Measurements from ENCODE around the gene VAV2.

The VAV2 gene

DNA sequence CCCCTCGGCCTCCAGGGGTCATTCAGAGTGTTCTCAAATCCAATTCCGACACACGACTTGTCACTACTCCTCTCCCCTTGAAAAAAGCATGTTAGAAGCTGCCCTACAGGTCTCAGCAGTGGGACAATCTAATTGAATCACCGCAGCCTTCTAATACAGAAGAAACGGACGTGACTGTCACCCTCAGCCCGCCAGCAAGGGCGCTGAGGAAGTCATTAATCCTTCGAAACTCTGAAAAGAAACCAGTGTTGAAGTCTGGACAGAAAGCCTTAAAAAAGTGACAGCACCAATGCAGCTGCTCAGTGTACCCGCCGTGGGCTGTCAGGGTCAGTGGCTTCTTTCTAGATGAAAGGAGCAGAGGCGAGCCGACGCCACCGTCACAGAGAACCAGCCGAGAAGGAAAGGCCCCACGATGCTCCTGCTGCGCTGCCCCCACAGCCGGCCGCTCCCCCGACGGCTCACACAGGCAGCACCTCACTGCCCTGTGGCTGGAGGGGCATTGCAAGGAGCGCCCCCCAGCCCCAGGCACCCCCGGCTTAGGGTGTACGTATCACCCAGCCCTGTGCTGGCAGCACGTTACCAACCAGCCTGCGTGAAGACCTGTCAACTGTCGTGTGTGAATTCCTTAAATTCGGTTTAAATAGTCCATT lies 38.8 kb upstream of the VAV2 start:
- TF ChIP-seq, protein P1, sequence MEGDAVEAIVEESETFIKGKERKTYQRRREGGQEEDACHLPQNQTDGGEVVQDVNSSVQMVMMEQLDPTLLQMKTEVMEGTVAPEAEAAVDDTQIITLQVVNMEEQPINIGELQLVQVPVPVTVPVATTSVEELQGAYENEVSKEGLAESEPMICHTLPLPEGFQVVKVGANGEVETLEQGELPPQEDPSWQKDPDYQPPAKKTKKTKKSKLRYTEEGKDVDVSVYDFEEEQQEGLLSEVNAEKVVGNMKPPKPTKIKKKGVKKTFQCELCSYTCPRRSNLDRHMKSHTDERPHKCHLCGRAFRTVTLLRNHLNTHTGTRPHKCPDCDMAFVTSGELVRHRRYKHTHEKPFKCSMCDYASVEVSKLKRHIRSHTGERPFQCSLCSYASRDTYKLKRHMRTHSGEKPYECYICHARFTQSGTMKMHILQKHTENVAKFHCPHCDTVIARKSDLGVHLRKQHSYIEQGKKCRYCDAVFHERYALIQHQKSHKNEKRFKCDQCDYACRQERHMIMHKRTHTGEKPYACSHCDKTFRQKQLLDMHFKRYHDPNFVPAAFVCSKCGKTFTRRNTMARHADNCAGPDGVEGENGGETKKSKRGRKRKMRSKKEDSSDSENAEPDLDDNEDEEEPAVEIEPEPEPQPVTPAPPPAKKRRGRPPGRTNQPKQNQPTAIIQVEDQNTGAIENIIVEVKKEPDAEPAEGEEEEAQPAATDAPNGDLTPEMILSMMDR (IDR thresholded peaks at IDR 0.05; ENCODE audit: insufficient read depth, low read depth, low read length, missing control alignments): no peak
- no peak overlapping the region for H3K4me3 ChIP-seq (ENCODE audit: low read length)
- no peak for DNase-seq (ENCODE audit: low read depth)

DNA sequence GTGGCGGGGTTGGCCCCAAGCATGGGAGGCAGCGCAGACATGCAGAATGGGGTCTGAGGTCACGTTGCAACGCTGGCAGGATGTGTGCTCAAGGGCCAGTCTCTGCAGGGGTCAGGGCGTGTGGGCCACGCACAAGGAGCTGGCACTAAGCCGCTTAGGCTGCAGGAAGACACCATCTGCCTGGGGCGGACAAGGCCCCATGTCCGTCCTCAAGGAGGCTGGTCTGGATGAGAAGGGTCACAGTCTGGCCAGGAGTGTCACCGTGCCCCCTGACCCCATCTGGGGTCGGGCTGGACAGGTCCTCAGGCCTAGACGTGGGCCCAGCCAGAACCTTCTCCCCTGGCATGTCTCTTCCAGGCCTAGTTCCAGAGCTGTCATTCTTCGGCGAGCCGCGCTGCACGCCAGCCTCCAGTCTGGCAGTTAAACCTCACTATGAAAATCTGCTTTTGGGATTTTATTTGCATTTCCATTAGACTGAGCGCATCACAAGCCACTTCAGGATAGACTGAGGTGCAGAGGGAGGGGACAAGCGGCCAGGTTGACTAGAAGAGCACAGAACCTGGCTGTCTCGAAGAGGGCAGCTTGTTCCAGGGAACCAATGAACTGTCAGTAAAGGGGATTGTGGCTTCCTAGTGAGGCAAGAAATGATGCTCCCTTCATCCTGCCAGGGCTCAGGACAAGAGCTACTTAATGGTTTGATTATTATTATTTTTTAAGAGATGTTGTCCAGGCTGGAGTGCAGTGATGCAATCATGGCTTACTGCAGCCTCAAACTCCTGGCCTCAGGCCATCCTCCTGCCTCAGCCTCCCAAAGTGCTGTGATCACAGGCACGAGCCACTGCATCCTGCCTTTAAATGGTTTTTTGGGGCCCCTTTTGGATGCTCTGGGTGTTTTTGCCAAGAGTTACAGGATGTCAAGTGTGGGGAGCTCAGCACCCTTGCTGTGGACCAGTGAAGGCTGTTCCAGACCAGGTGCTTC lies 37.4 kb upstream of the VAV2 start:
- DNase-seq (ENCODE audit: low read depth): no peak
- TF ChIP-seq, protein P1 (IDR thresholded peaks at IDR 0.05; ENCODE audit: insufficient read depth, low read depth, low read length, missing control alignments): no peak
- no peak overlapping the region for H3K4me3 ChIP-seq (ENCODE audit: low read length)

DNA sequence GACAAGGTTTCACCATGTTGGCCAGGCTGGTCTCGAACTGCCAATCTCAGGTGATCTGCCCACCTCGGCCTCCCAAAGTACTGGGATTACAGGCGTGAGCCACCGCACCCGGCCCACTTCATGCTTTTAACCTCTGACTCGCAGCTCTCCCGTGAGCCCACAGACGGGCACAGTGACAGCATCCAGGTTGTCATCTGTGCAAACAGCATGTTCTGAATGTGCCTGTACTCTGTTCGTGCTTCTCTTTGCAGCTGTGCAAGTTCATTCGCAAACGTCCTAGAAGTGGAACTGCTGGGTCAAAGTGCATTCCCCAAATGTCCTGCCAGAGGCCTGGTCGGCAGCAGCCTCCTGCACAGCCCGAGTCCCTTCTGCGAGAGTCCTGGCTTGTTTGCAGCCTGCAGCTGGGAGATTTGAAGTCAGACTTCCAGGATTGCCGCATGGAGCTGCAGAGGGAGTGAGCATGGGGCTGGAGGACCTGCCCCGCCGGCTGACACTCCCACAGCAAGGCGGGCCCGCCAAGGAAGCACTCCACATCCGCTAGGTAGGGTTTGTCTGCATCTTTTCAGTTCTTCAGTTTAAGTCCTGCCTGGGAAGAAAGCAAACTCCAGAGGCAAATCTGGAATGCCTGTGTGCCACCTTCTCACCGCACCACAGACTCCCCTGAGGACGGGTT lies 36.6 kb upstream of the VAV2 start:
- TF ChIP-seq, protein P1 (IDR thresholded peaks at IDR 0.05; ENCODE audit: insufficient read depth, low read depth, low read length, missing control alignments): no peak
- no peak for DNase-seq (ENCODE audit: low read depth)
- no peak overlapping the region for H3K4me3 ChIP-seq (ENCODE audit: low read length)

DNA sequence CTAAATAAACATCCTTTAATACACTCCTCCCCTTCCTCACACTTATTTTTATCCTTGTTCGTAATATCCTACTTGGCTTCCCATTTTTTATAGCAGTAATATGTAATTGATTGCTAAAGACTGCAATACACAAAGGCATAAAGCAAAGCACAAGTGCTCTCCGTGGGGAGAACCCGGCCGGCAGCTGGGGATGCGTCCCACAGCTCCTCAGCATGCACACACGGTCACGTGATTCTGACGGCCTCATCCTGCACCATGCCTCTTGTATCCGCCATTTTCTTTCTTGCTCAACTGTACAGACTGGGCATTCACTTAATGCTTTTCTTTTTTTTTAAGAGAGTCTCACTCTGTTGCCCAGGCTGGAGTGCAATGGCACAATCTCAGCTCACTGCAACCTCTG lies 36.0 kb upstream of the VAV2 start:
- H3K4me3 ChIP-seq (ENCODE audit: low read length): no peak overlapping the region
- no peak for DNase-seq (ENCODE audit: low read depth)
- TF ChIP-seq, protein P1 (IDR thresholded peaks at IDR 0.05; ENCODE audit: insufficient read depth, low read depth, low read length, missing control alignments): no peak

DNA sequence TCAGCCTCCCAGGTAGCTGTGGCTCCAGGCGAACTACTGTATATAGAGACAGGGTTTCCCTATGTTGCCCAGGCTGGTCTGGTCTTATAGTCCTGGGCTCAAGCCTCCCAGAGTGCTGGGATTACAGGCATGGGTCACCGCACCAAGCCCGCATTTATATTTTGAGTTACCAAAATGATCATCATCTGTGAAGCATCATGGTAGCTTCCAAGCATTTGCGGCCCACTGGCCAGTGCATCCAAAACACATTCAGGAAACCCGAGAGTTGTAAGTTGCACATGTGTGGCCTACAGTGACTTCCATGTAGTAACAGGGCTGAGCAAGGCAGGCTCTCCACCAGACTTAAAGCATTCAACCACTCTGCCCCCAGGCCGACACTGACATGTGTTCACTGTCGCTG lies 35.4 kb upstream of the VAV2 start:
- H3K4me3 ChIP-seq (ENCODE audit: low read length): no peak overlapping the region
- TF ChIP-seq, protein P1 (IDR thresholded peaks at IDR 0.05; ENCODE audit: insufficient read depth, low read depth, low read length, missing control alignments): no peak
- DNase-seq (ENCODE audit: low read depth): no peak

DNA sequence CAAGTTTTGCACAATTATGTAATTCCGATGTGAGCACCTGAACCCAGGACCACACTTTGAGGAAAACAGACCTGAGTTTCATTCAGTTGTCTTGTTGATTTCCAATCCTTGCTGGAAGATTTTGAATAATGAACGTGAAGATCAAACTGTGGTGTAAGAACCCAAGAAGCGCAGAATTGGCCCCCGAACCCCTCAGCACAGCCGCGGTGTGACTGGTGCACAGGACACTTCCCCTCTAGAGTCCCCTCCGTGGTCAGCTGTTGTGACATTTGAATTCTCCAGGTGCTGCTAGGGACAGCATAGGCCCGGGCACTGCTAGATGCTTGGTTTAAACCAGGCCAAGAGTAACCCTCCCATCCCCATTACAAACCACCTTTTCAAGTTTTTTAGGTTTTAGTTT lies 34.9 kb upstream of the VAV2 start:
- no peak overlapping the region for H3K4me3 ChIP-seq (ENCODE audit: low read length)
- DNase-seq (ENCODE audit: low read depth): no peak
- TF ChIP-seq, protein P1 (IDR thresholded peaks at IDR 0.05; ENCODE audit: insufficient read depth, low read depth, low read length, missing control alignments): no peak
